Natural killer cell (primary cell): Measurements from ENCODE around the gene FNTB. TPM values are rescaled to one million over a fixed set of nuclear protein-coding genes. Genes with fewer than 3 reads are reported as not detected.
"Not testable (repeated sequence)": the region's sequence is repeated elsewhere in the genome, so short reads cannot be mapped to it uniquely, and the experiment has no call there.

ENCODE experiments used
- ATAC-seq, 3 donors: fragments of 150-1000 bp in 2 of 3; fragments of 200-7000 bp in 1 of 3; cut with Tn5 transposase; 1 replicate in 1 of 3; 2 replicates in 2 of 3; pipeline ENCODE4 v1.10.0; 2021; ENCODE audit warnings: mild to moderate bottlenecking in 2 of 3, moderate library complexity in 2 of 3
- DNase-seq, 2 donors: peaks; one replicate each; pipeline versions ENCODE4 v3.0.0 to v3.0.0-alpha.2; 2013 to 2021; ENCODE audit warnings: mixed read lengths in 1 of 2
- H3K27ac ChIP-seq: one replicate; pipeline ENCODE4 v1.5.1; 2013; ENCODE audit warnings: mild to moderate bottlenecking, low read length
- H3K27me3 ChIP-seq: one replicate; pipeline ENCODE4 v1.6.1; 2013; ENCODE audit warnings: low read length; ENCODE audit not compliant: control insufficient read depth, insufficient read depth
- H3K36me3 ChIP-seq: one replicate; pipeline ENCODE4 v1.6.1; 2013; ENCODE audit warnings: low read length; ENCODE audit not compliant: control insufficient read depth, insufficient read depth
- H3K4me1 ChIP-seq: one replicate; pipeline ENCODE4 v1.6.1; 2013; ENCODE audit warnings: low read length; ENCODE audit not compliant: control insufficient read depth, insufficient read depth
- H3K4me3 ChIP-seq: one replicate; pipeline ENCODE4 v1.5.1; 2013; ENCODE audit warnings: low read length
- H3K9me3 ChIP-seq: one replicate; pipeline ENCODE4 v1.6.1; 2013; ENCODE audit warnings: low read length; ENCODE audit not compliant: control insufficient read depth, insufficient read depth
- H3K27ac Mint-ChIP-seq, 2 donors: one replicate each; pipeline ENCODE4 v1.8.0; 2022; ENCODE audit warnings: mild to moderate bottlenecking in 2 of 2, mixed read lengths in 2 of 2, moderate library complexity in 1 of 2
- H3K27me3 Mint-ChIP-seq, 2 donors: one replicate each; pipeline ENCODE4 v1.8.0; 2022; ENCODE audit warnings: low read depth in 2 of 2, mixed read lengths in 2 of 2
- H3K36me3 Mint-ChIP-seq: one replicate; pipeline ENCODE4 v1.8.0; 2022; ENCODE audit warnings: mixed read lengths
- H3K4me1 Mint-ChIP-seq, 2 donors: one replicate each; pipeline ENCODE4 v1.8.0; 2022; ENCODE audit warnings: mixed read lengths in 2 of 2
- H3K4me3 Mint-ChIP-seq: one replicate; pipeline ENCODE4 v1.8.0; 2022; ENCODE audit warnings: mild to moderate bottlenecking, moderate library complexity, mixed read lengths
- H3K9me3 Mint-ChIP-seq, 2 donors: one replicate each; pipeline ENCODE4 v1.8.0; 2022; ENCODE audit warnings: mixed read lengths in 2 of 2
- WGBS: methylation state at CpG from one replicate; pipeline ENCODE4 v1.1.7; 2013; ENCODE audit warnings: missing lambda C conversion rate; ENCODE audit not compliant: insufficient coverage; 5-methylcytosine and 5-hydroxymethylcytosine counted together
- intact Hi-C: fragments of 100-400 bp; cut with micrococcal nuclease; formaldehyde crosslinking; loops from one replicate; pipeline ENCODE4 v1.14.2; 2022
- total RNA-seq, 4 donors: library from RNA; stranded (reverse); fragments of 120-200 nt in 1 of 4; gene quantifications; one replicate each; pipeline versions ENCODE4 v1.2.3 to v1.2.4, GENCODE V29; 2013 to 2022
- TF ChIP-seq, protein P1 (sequence below): fragments of 200-600 bp; IDR thresholded peaks from one replicate; pipeline ENCODE4 v1.8.0; 2022; ENCODE audit warnings: antibody characterized with exemption

FNTB gene
- total RNA-seq, 3 donors from 2014 or later (not counting 1 experiment from before 2014, with no cell fraction given): 4.0 to 8.7 (median 8.4) TPM

DNA sequence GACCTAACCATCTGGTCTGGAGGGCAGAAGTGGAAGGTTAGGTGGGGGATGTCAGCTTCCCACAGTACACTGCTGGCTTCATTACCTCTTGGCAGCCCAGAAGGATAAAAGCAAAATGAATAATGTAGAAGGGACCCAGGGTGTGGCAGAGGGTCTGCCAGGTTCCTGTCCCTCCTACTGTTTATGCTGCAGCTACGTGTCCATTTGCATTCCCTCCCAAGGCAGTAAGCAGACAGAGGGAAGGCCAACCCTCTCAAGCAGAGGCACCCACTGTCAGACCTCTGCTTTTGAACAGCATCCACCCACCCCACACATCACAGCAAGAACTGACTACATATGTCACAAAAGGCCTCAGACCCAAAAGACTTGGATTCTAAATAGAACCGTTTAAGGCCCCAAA, 96.2 kb downstream of the FNTB start:
- H3K36me3 Mint-ChIP-seq: peaks cover 20% of the 10 kb centered on the region
- no peaks in the 10 kb centered on the region for H3K9me3 ChIP-seq
- H3K27me3 Mint-ChIP-seq: no peaks in the 10 kb centered on the region
- no peaks in the 10 kb centered on the region for H3K9me3 Mint-ChIP-seq
- H3K27me3 ChIP-seq: no peaks in the 10 kb centered on the region
- peaks cover 13% of the 10 kb centered on the region for H3K4me1 ChIP-seq
- WGBS: 100% methylated on average over 2 of the region's 2 CpGs
- no peak overlapping the region for H3K27ac ChIP-seq
- H3K36me3 ChIP-seq: peaks cover 66% of the 10 kb centered on the region
- intact Hi-C loops: no loop called here
- TF ChIP-seq, protein P1, sequence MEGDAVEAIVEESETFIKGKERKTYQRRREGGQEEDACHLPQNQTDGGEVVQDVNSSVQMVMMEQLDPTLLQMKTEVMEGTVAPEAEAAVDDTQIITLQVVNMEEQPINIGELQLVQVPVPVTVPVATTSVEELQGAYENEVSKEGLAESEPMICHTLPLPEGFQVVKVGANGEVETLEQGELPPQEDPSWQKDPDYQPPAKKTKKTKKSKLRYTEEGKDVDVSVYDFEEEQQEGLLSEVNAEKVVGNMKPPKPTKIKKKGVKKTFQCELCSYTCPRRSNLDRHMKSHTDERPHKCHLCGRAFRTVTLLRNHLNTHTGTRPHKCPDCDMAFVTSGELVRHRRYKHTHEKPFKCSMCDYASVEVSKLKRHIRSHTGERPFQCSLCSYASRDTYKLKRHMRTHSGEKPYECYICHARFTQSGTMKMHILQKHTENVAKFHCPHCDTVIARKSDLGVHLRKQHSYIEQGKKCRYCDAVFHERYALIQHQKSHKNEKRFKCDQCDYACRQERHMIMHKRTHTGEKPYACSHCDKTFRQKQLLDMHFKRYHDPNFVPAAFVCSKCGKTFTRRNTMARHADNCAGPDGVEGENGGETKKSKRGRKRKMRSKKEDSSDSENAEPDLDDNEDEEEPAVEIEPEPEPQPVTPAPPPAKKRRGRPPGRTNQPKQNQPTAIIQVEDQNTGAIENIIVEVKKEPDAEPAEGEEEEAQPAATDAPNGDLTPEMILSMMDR: no peak
- DNase-seq (no peak), ATAC-seq (no peak)
- H3K4me3 ChIP-seq: no peak overlapping the region
- peaks cover 63 to 76% of the 10 kb centered on the region in 2 donors for H3K4me1 Mint-ChIP-seq
- no peak overlapping the region for H3K4me3 Mint-ChIP-seq
- peak overlapping the region in 1 of 2 donors; percentile 55 for H3K27ac Mint-ChIP-seq

DNA sequence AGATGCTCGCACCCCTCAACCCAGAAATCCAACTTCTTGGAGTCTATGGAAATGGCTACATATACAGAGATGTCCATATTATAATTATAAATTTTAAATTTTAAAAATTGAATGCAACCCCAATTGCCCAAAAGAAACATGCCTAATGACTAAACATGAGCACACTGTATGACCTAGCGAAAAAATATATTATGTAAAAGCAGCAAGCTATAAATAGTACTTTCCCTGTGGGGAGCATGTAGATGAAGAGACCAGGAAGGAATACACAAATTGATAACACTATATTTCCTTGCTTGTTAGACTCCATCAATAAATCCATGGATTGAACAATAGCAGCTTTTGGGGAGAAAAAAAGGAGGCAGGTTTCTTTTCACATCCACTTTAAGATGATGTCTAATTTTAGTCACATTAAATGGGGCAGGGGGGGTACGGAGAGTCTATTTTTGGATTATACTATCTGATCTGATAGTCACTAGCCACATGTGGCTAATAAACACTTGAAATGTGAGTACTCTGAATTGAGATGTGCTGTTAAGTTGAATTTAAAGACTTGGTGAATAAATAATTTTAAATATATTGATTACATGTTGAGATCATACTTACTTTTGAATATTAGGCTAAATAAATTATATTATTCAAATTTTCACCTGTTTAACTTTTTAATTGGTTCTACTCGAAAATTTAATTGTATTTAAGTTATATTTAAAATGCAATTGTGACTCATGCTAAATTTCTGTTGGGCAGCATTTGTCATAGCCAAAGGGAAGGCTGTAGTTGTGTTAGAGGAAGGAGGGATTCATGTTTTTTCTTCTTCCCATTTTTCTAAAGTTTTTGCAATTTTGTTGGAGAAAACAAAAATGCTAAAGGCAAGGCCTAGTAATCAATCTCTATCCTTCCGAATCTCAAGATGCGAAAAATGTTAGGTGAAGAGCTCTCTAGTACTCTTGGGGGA, 98.1 kb downstream of the FNTB start:
- no peaks in the 10 kb centered on the region for H3K9me3 ChIP-seq
- no peaks in the 10 kb centered on the region for H3K27me3 ChIP-seq
- ATAC-seq: no peak
- intact Hi-C loops: no loop called here
- no peak overlapping the region for H3K4me3 ChIP-seq
- H3K27ac ChIP-seq: no peak overlapping the region
- 73% methylated on average over 4 of the region's 6 CpGs for WGBS
- Mint-ChIP-seq H3K27me3 (no peaks in the 10 kb centered on the region), H3K4me3 (no peak overlapping the region), H3K27ac (peak overlapping the region; percentile 3 to 64), H3K36me3 (peaks cover 20% of the 10 kb centered on the region), H3K9me3 (no peaks in the 10 kb centered on the region), H3K4me1 (peaks cover 58 to 72% of the 10 kb centered on the region in 2 donors)
- no peak for DNase-seq
- H3K36me3 ChIP-seq: peaks cover 80% of the 10 kb centered on the region
- TF ChIP-seq, protein P1: no peak
- H3K4me1 ChIP-seq: peaks cover 6% of the 10 kb centered on the region

DNA sequence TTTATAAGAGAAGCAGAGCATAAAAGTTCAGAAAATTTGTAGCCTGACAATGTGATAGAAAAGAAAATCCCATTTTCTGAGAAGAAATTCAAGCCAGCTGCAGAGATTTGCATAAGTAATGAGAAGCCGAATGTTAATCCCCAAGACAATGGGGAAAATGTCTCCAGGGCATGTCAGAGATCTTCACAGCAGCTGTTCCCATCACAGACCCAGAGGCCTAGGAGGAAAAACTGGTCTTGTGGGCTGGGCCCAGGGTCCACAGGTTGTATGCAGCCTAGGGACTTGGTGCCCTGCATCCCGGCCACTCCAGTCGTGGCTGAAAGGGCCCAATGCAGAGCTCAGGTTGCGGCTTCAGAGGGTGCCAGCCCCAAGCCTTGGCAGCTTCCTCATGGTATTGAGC, 100.0 kb downstream of the FNTB start:
- DNase-seq, H3K9me3 ChIP-seq, H3K27me3 ChIP-seq, ATAC-seq, H3K4me1 ChIP-seq, intact Hi-C loops, H3K4me3 ChIP-seq, H3K27ac ChIP-seq, H3K27me3 Mint-ChIP-seq, H3K4me3 Mint-ChIP-seq, H3K9me3 Mint-ChIP-seq: not testable (repeated sequence)
- Mint-ChIP-seq H3K4me1 (peaks cover 50 to 64% of the 10 kb centered on the region in 2 donors), H3K27ac (peak overlapping the region; percentile 3), H3K36me3 (peaks cover 29% of the 10 kb centered on the region)
- 96% methylated on average over 4 of the region's 4 CpGs for WGBS
- H3K36me3 ChIP-seq: peaks cover 87% of the 10 kb centered on the region

DNA sequence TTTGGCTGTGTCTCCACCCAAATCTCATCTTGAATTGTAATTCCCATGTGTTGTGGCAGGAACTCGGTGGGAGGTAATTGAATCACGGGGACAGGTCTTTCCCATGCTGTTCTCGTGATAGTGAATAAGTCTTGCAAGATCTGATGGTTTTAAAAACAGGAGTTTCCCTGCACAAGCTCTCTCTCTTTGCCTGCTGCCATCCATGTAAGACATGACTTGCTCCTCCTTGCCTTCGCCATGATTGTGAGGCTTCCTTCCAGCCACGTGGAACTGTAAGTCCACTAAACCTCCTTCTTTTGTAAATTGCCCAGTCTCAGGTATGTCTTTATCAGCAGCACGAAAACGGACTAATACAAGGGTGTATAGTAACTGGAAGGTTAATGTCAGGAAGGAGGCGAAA, 101.1 kb downstream of the FNTB start:
- peaks cover 20% of the 10 kb centered on the region for H3K36me3 Mint-ChIP-seq
- H3K4me1 ChIP-seq, ATAC-seq, H3K27ac ChIP-seq, H3K27me3 ChIP-seq, H3K9me3 Mint-ChIP-seq, H3K4me3 ChIP-seq, DNase-seq, H3K4me3 Mint-ChIP-seq, intact Hi-C loops, H3K27me3 Mint-ChIP-seq, H3K9me3 ChIP-seq: not testable (repeated sequence)
- WGBS: 89% methylated on average over 6 of the region's 8 CpGs
- peaks cover 88% of the 10 kb centered on the region for H3K36me3 ChIP-seq
- peaks cover 39 to 53% of the 10 kb centered on the region in 2 donors for H3K4me1 Mint-ChIP-seq
- H3K27ac Mint-ChIP-seq: peak overlapping the region in 1 of 2 donors; percentile 49
